Measurements from ENCODE around the gene BHLHE41.

Gene BHLHE41

GRCh38 chr12:26133521-26133920 lies 8.7 kb upstream of the BHLHE41 start:
- DNase-seq = no peak

GRCh38 chr12:26132866-26133265 lies 8.0 kb upstream of the BHLHE41 start:
- no peak for DNase-seq

- DNase-seq = no peak
These were observed 7.1 kb upstream of the BHLHE41 start for GRCh38 chr12:26131936-26132335.

GRCh38 chr12:26130728-26131127 lies 5.9 kb upstream of the BHLHE41 start:
- DNase-seq = no peak

- DNase-seq = peak; percentile 53
These were observed 3.3 kb upstream of the BHLHE41 start for GRCh38 chr12:26128168-26128567.

- DNase-seq = no peak
These were observed 2.6 kb upstream of the BHLHE41 start for GRCh38 chr12:26127404-26127803.

GRCh38 chr12:26126340-26127284 lies 1.8 kb upstream of the BHLHE41 start:
- DNase-seq = peak; percentile 88

- peak; percentile 82 for DNase-seq
These were observed 833 bp upstream of the BHLHE41 start for GRCh38 chr12:26125400-26126339.

- DNase-seq = no peak
These were observed 1.3 kb downstream of the BHLHE41 start for GRCh38 chr12:26123482-26123980.

- peak; percentile 79 for DNase-seq
These were observed 2.0 kb downstream of the BHLHE41 start for GRCh38 chr12:26122681-26123481.

- DNase-seq = peak; percentile 40
These were observed 2.7 kb downstream of the BHLHE41 start for GRCh38 chr12:26122061-26122680.

GRCh38 chr12:26121323-26122060 lies 3.3 kb downstream of the BHLHE41 start:
- no peak for DNase-seq

GRCh38 chr12:26120561-26121274 lies 4.1 kb downstream of the BHLHE41 start:
- no peak for DNase-seq

GRCh38 chr12:26119391-26119989 lies 5.3 kb downstream of the BHLHE41 start:
- DNase-seq = peak; percentile 70

GRCh38 chr12:26118308-26118707 lies 6.5 kb downstream of the BHLHE41 start:
- DNase-seq = no peak

GRCh38 chr12:26116829-26117715 lies 7.8 kb downstream of the BHLHE41 start:
- DNase-seq = no peak

- no peak for DNase-seq
These were observed 10.0 kb downstream of the BHLHE41 start for GRCh38 chr12:26114720-26115401.
